Thoracic aorta endothelial cell (primary cell): Measurements from ENCODE around the gene PPM1K. TPM values are rescaled to one million over a fixed set of nuclear protein-coding genes. Genes with fewer than 3 reads are reported as not detected.

Experiments
- small RNA-seq: library from RNA; depleted of rRNA; stranded (forward); fragments of <200 nt; gene quantifications from one replicate; pipeline ENCODE3, GENCODE V24; 2012
- total RNA-seq: library from RNA; depleted of rRNA; stranded (reverse); fragments of >200 nt; gene quantifications from 2 replicates; pipeline ENCODE4 v1.2.3, GENCODE V29; 2012

PPM1K gene
- 6.5 and 10.1 TPM in 2 replicates for total RNA-seq

GRCh38 chr4:88284439-88285234 lies at the start of gene PPM1K:
PPM1K (minus strand) TSS chr4:88284561; CDS start chr4:88278583, 5,978 bp downstream.

Small RNAs within 50 kb of the gene (small RNA-seq; reads per million reads assigned to genes)
- gene RF00019 (not detected), gene RNU6-1298P (not detected)

Other genes with a start within 250 kb of the PPM1K start
- gene ABCG2, start 125.9 kb downstream of the PPM1K start, total RNA-seq, result 7.0 and 10.1 TPM in 2 replicates
- gene HERC6, start 94.3 kb upstream of the PPM1K start, total RNA-seq, result 4.7 and 6.7 TPM in 2 replicates
- gene HERC5, start 172.6 kb upstream of the PPM1K start, total RNA-seq, result 0.80 and 1.6 TPM in 2 replicates
- 103 and 122 TPM in 2 replicates for gene PYURF, start 239.2 kb upstream of the PPM1K start, total RNA-seq